Mesenchymal stem cell (in vitro differentiated cells and primary cell): ENCODE data around the gene ATG5.

Experiments used
- DNase-seq: peaks from one replicate; pipeline ENCODE4 v3.0.0-alpha.2; 2013
- H2AFZ ChIP-seq: one replicate; pipeline ENCODE4 v1.6.1; 2013; ENCODE audit warnings: low read depth, mild to moderate bottlenecking, control low read depth, inconsistent platforms, low read length, moderate library complexity
- H2AK5ac ChIP-seq: 2 replicates; pipeline ENCODE4 v1.6.1; 2013; ENCODE audit warnings: low read length, moderate library complexity, mild to moderate bottlenecking, inconsistent platforms; ENCODE audit not compliant: severe bottlenecking
- H2BK120ac ChIP-seq: one replicate; pipeline ENCODE4 v1.6.1; 2013; ENCODE audit warnings: low read depth, mild to moderate bottlenecking, inconsistent platforms, low read length, moderate library complexity
- H2BK12ac ChIP-seq, 2 experiments: one replicate each; pipeline ENCODE4 v1.6.1; 2013; ENCODE audit warnings: inconsistent platforms in 2 of 2, low read length in 2 of 2, mild to moderate bottlenecking in 2 of 2, moderate library complexity in 2 of 2, control low read depth in 1 of 2
- H2BK15ac ChIP-seq: one replicate; pipeline ENCODE4 v1.6.1; 2013; ENCODE audit warnings: mild to moderate bottlenecking, low read depth, inconsistent platforms; ENCODE audit not compliant: poor library complexity, severe bottlenecking
- H2BK5ac ChIP-seq: 2 replicates; pipeline ENCODE4 v1.6.1; 2013; ENCODE audit warnings: low read depth, mild to moderate bottlenecking, low read length, control low read depth, inconsistent platforms; ENCODE audit not compliant: poor library complexity, severe bottlenecking
- H3K14ac ChIP-seq, 2 experiments: one replicate each; pipeline ENCODE4 v1.6.1; 2013; ENCODE audit warnings: inconsistent platforms in 2 of 2, low read length in 2 of 2, control low read depth in 1 of 2, mild to moderate bottlenecking in 1 of 2, moderate library complexity in 1 of 2
- H3K18ac ChIP-seq, 2 experiments: one replicate each; pipeline ENCODE4 v1.6.1; 2013; ENCODE audit warnings: inconsistent platforms in 2 of 2, low read length in 2 of 2, control low read depth in 1 of 2, low read depth in 1 of 2, mild to moderate bottlenecking in 1 of 2
- H3K23ac ChIP-seq, 2 experiments: one replicate each; pipeline ENCODE4 v1.6.1; 2013; ENCODE audit warnings: inconsistent platforms in 2 of 2, low read length in 2 of 2, mild to moderate bottlenecking in 2 of 2, moderate library complexity in 2 of 2, control low read depth in 1 of 2
- H3K27ac ChIP-seq: 2 replicates; pipeline ENCODE4 v1.5.1; 2013; ENCODE audit warnings: mild to moderate bottlenecking, moderate library complexity, low read length, control low read depth, inconsistent platforms; ENCODE audit not compliant: poor library complexity, severe bottlenecking
- H3K27me3 ChIP-seq, 2 experiments: 2 replicates each; pipeline versions ENCODE4 v1.6.1 to v1.7.0; 2013; ENCODE audit warnings: low read length in 2 of 2, mild to moderate bottlenecking in 2 of 2, moderate library complexity in 2 of 2, control low read depth in 1 of 2, inconsistent platforms in 1 of 2; ENCODE audit not compliant: control insufficient read depth in 1 of 2, insufficient read depth in 1 of 2
- H3K36me3 ChIP-seq, 2 experiments: 2 replicates each; pipeline versions ENCODE4 v1.6.1 to v1.7.0; 2013; ENCODE audit warnings: low read length in 2 of 2, control low read depth in 1 of 2, inconsistent platforms in 1 of 2, low read depth in 1 of 2, mild to moderate bottlenecking in 1 of 2; ENCODE audit not compliant: insufficient read depth in 2 of 2, control insufficient read depth in 1 of 2
- H3K4ac ChIP-seq, 2 experiments: one replicate each; pipeline ENCODE4 v1.6.1; 2013; ENCODE audit warnings: inconsistent platforms in 2 of 2, low read length in 2 of 2, mild to moderate bottlenecking in 2 of 2, moderate library complexity in 2 of 2, control low read depth in 1 of 2, low read depth in 1 of 2
- H3K4me1 ChIP-seq: 2 replicates; pipeline ENCODE4 v1.6.1; 2013; ENCODE audit warnings: low read depth, low read length, control low read depth; ENCODE audit not compliant: control insufficient read depth, insufficient read depth
- H3K4me2 ChIP-seq: 2 replicates; pipeline ENCODE4 v1.6.1; 2013; ENCODE audit warnings: low read length, mild to moderate bottlenecking, inconsistent platforms; ENCODE audit not compliant: poor library complexity, severe bottlenecking
- H3K4me3 ChIP-seq, 2 experiments: 2 replicates each; pipeline versions ENCODE4 v1.5.1 to v1.7.0; 2013; ENCODE audit warnings: low read length in 2 of 2, mild to moderate bottlenecking in 2 of 2, control low read depth in 1 of 2, low read depth in 1 of 2; ENCODE audit not compliant: insufficient read depth in 1 of 2
- H3K79me1 ChIP-seq: replicated peaks from 2 replicates; pipeline ENCODE4 v1.6.1; 2013; ENCODE audit warnings: mild to moderate bottlenecking, control low read depth, low read length, inconsistent platforms; ENCODE audit not compliant: poor library complexity, severe bottlenecking
- H3K9ac ChIP-seq: 2 replicates; pipeline ENCODE4 v1.7.0; 2013; ENCODE audit warnings: mild to moderate bottlenecking, low read length, moderate library complexity
- H3K9me3 ChIP-seq: 2 replicates; pipeline ENCODE4 v1.7.0; 2013; ENCODE audit warnings: mild to moderate bottlenecking, low read length; ENCODE audit not compliant: control insufficient read depth
- H4K8ac ChIP-seq: one replicate; pipeline ENCODE4 v1.6.1; 2013; ENCODE audit warnings: inconsistent platforms, mild to moderate bottlenecking, low read length, moderate library complexity
- H4K91ac ChIP-seq: one replicate; pipeline ENCODE4 v1.6.1; 2013; ENCODE audit warnings: mild to moderate bottlenecking, low read length, inconsistent platforms
- WGBS: methylation state at CpG from one replicate; pipeline ENCODE4 v1.1.7; 2013; ENCODE audit warnings: mixed read lengths; 5-methylcytosine and 5-hydroxymethylcytosine counted together

Gene ATG5

DNA sequence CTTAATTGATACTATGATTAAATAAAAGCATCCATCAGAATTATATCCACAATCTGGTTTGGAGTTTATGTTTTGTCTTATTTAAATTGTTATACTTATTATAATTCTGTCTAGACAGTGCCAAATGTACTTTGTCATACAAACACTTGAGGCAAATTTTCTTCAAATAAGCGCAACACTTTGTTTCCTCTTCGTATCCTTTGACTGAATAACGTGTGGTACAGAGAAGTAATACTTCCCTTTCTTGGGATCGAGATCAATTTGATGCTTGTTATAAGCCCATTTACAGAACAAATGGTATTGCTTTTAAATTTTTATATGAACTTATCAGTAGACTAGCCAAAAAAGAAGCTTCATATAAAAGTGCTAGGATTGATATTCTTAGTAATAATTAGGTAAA lies 111.0 kb downstream of the ATG5 start:
- no peak overlapping the region for H3K14ac ChIP-seq
- no peak overlapping the region for H4K8ac ChIP-seq
- no peak overlapping the region for H2BK12ac ChIP-seq
- H3K36me3 ChIP-seq = no peaks in the 10 kb centered on the region
- H3K27me3 ChIP-seq = no peaks in the 10 kb centered on the region
- no peak overlapping the region for H3K4me2 ChIP-seq
- 87% methylated on average over 3 of the region's 4 CpGs for WGBS
- no peak overlapping the region for H3K4ac ChIP-seq
- no peak overlapping the region for H2BK5ac ChIP-seq
- H2BK120ac ChIP-seq = no peak overlapping the region
- H3K27ac ChIP-seq = no peak overlapping the region
- DNase-seq = no peak
- no peak overlapping the region for H2AFZ ChIP-seq
- peaks cover 13% of the 10 kb centered on the region for H3K79me1 ChIP-seq
- H3K9me3 ChIP-seq = no peaks in the 10 kb centered on the region
- no peak overlapping the region for H2BK15ac ChIP-seq
- no peaks in the 10 kb centered on the region for H3K4me1 ChIP-seq
- no peak overlapping the region for H2AK5ac ChIP-seq
- H3K18ac ChIP-seq = no peak overlapping the region
- no peak overlapping the region for H3K4me3 ChIP-seq
- H4K91ac ChIP-seq = no peak overlapping the region
- H3K23ac ChIP-seq = no peak overlapping the region
- H3K9ac ChIP-seq = no peak overlapping the region

DNA sequence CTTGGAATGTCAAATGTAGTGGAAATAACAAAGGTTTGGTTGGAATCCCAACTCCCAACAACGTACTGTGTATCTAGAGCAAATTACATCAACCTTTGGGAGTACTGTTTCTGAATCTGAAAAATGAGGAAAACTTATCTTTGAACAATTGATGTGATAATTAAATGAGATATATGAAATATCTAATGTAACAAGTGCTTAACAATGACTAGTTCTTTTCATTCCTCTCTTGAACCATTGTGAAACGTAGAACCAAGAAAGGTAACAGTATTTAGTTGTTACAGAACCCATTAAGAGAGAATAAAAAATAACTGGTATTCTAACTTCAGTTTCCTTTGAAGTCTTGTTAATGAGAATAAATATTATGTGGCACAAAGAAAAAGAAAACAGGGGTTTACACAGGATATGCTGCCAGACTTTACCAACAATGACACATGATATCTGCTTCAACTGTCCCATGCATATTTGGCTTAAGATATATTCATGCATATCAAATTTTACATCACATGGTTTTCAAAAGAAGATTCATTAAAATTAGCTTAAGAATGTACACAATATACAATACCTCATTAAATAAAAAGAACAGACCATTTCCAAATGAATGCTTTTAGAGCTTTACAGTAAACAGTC lies 111.8 kb downstream of the ATG5 start:
- Histone ChIP-seq H2AK5ac (no peak overlapping the region), H4K8ac (no peak overlapping the region), H3K27me3 (no peaks in the 10 kb centered on the region), H2BK120ac (no peak overlapping the region), H2BK5ac (no peak overlapping the region), H3K36me3 (no peaks in the 10 kb centered on the region), H4K91ac (no peak overlapping the region), H3K4ac (no peak overlapping the region), H2BK12ac (no peak overlapping the region), H3K4me2 (no peak overlapping the region), H2BK15ac (no peak overlapping the region), H3K9me3 (no peaks in the 10 kb centered on the region), H3K27ac (no peak overlapping the region), H2AFZ (no peak overlapping the region), H3K23ac (no peak overlapping the region), H3K14ac (no peak overlapping the region), H3K79me1 (peaks cover 13% of the 10 kb centered on the region), H3K9ac (no peak overlapping the region), H3K4me3 (no peak overlapping the region), H3K4me1 (no peaks in the 10 kb centered on the region), H3K18ac (no peak overlapping the region)
- no CpG with 5 or more reads among the region's 2 CpGs for WGBS
- no peak for DNase-seq

DNA sequence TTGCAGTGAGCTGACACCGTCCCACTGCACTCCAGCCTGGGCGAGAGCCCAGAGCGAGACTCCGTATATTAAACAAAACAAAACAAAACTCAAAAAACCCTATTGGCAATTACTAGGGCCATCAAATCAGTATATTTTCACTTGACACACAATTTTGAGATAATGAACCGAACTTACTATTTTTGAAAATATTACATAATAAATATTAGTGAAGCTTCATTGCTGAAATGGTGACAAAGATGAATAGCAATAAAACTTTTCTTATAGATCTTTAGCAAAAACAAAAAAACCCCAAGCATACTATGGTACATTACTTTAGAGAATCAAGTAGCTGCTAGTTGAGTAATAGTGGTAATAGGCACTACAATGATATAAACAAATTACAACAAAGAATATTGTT lies 113.0 kb downstream of the ATG5 start:
- Histone ChIP-seq H3K9me3 (no peaks in the 10 kb centered on the region), H3K36me3 (no peaks in the 10 kb centered on the region), H2AK5ac (no peak overlapping the region), H3K27ac (no peak overlapping the region), H2BK15ac (no peak overlapping the region), H2BK12ac (no peak overlapping the region), H3K18ac (no peak overlapping the region), H4K91ac (no peak overlapping the region), H3K79me1 (peaks cover 13% of the 10 kb centered on the region), H3K4ac (no peak overlapping the region), H2AFZ (no peak overlapping the region), H3K4me1 (no peaks in the 10 kb centered on the region), H3K4me2 (no peak overlapping the region), H2BK5ac (no peak overlapping the region), H2BK120ac (no peak overlapping the region), H3K9ac (no peak overlapping the region), H3K14ac (no peak overlapping the region), H3K23ac (no peak overlapping the region), H4K8ac (no peak overlapping the region), H3K27me3 (no peaks in the 10 kb centered on the region), H3K4me3 (no peak overlapping the region)
- WGBS = 100% methylated on average over 4 of the region's 5 CpGs
- no peak for DNase-seq

DNA sequence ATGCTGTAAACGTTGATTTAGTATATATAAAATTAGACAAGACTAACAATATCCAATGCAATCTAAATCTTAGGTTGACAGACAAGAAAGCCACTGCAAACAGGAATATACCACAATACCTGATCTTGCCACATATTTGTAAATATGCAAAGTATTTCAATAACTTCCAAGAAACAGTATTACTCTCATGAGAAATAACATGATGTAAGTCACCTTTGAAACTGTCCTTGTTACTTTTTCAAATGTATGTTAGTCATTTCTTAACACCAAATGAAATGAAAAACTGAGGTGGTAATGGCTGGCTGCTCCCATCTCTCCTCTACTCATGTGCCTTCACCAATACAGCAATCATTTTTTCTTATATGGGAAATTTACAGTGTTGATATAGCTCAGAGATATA lies 118.7 kb downstream of the ATG5 start:
- Histone ChIP-seq H3K18ac (no peak overlapping the region), H3K4me1 (no peaks in the 10 kb centered on the region), H3K36me3 (peaks cover 0 to 3% of the 10 kb centered on the region in 2 experiments), H2BK120ac (no peak overlapping the region), H4K91ac (no peak overlapping the region), H2BK12ac (no peak overlapping the region), H2AFZ (no peak overlapping the region), H3K79me1 (peaks cover 12% of the 10 kb centered on the region), H3K23ac (no peak overlapping the region), H2BK5ac (no peak overlapping the region), H4K8ac (no peak overlapping the region), H3K27me3 (no peaks in the 10 kb centered on the region), H3K9me3 (no peaks in the 10 kb centered on the region), H3K9ac (no peak overlapping the region), H2BK15ac (no peak overlapping the region), H3K4me2 (no peak overlapping the region), H3K14ac (no peak overlapping the region), H3K4ac (no peak overlapping the region), H3K27ac (no peak overlapping the region), H2AK5ac (no peak overlapping the region), H3K4me3 (no peak overlapping the region)
- no CpG with 5 or more reads among the region's 1 CpG for WGBS
- DNase-seq = no peak
